Neural progenitor cell (in vitro differentiated cells): ENCODE data around the gene PRSS33. TPM values are rescaled to one million over a fixed set of nuclear protein-coding genes. Genes with fewer than 3 reads are reported as not detected.

Experiments used
- DNase-seq: peaks from one replicate; pipeline ENCODE4 v3.0.0-alpha.2; 2016; ENCODE audit warnings: low spot score
- H2AFZ ChIP-seq: fragments of 200-600 bp; sonication (generic); replicated peaks from 2 replicates; pipeline ENCODE4 v1.6.1; 2016; ENCODE audit warnings: antibody characterized with exemption
- H3F3A ChIP-seq: fragments of 200-600 bp; sonication (generic); 2 replicates; pipeline ENCODE4 v1.6.1; 2016; ENCODE audit warnings: antibody characterized with exemption, low read depth
- H3K27ac ChIP-seq: fragments of 200-600 bp; sonication (generic); 2 replicates; pipeline ENCODE4 v1.5.1; 2016; ENCODE audit warnings: mild to moderate bottlenecking
- H3K27me3 ChIP-seq: fragments of 200-600 bp; sonication (generic); 2 replicates; pipeline ENCODE4 v1.6.1; 2016; ENCODE audit warnings: mild to moderate bottlenecking, moderate library complexity
- H3K36me3 ChIP-seq: fragments of 200-600 bp; sonication (generic); 2 replicates; pipeline ENCODE4 v1.5.1; 2016
- H3K4me1 ChIP-seq: fragments of 200-600 bp; sonication (generic); 2 replicates; pipeline ENCODE4 v1.6.1; 2016; ENCODE audit warnings: mixed run types
- H3K4me2 ChIP-seq: fragments of 200-600 bp; sonication (generic); 2 replicates; pipeline ENCODE4 v1.6.1; 2016
- H3K4me3 ChIP-seq: fragments of 200-600 bp; sonication (generic); 2 replicates; pipeline ENCODE4 v1.5.1; 2016
- H3K79me2 ChIP-seq: fragments of 200-600 bp; sonication (generic); 2 replicates; pipeline ENCODE4 v1.6.1; 2016; ENCODE audit warnings: low read depth
- H3K9ac ChIP-seq: fragments of 200-600 bp; sonication (generic); 2 replicates; pipeline ENCODE4 v1.6.1; 2016
- H3K9me3 ChIP-seq: fragments of 200-600 bp; sonication (generic); 2 replicates; pipeline ENCODE4 v1.5.1; 2016; ENCODE audit warnings: low read depth
- H4K20me1 ChIP-seq: fragments of 200-600 bp; sonication (generic); 2 replicates; pipeline ENCODE4 v1.6.1; 2016; ENCODE audit warnings: low read depth
- H3K27ac Mint-ChIP-seq: 3 replicates; pipeline ENCODE4 v1.8.0; 2021; ENCODE audit warnings: mixed read lengths
- H3K27me3 Mint-ChIP-seq: 2 replicates; pipeline ENCODE4 v1.8.0; 2022; ENCODE audit warnings: low read depth, mild to moderate bottlenecking, inconsistent platforms, moderate library complexity, mixed read lengths; ENCODE audit not compliant: insufficient read depth
- H3K36me3 Mint-ChIP-seq: 3 replicates; pipeline ENCODE4 v1.8.0; 2021; ENCODE audit warnings: mixed read lengths
- H3K4me1 Mint-ChIP-seq: 3 replicates; pipeline ENCODE4 v1.8.0; 2021; ENCODE audit warnings: mixed read lengths
- H3K4me3 Mint-ChIP-seq: 3 replicates; pipeline ENCODE4 v1.8.0; 2021; ENCODE audit warnings: mild to moderate bottlenecking, moderate library complexity, mixed read lengths
- H3K9me3 Mint-ChIP-seq: 3 replicates; pipeline ENCODE4 v1.8.0; 2020; ENCODE audit warnings: mixed read lengths
- EZH2 ChIP-seq: fragments of 200-600 bp; sonication (generic); IDR thresholded peaks from 2 replicates; pipeline ENCODE4 v1.6.1; 2017; ENCODE audit warnings: antibody characterized with exemption, mild to moderate bottlenecking, moderate library complexity
- EZH2phosphoT487 ChIP-seq: fragments of 200-600 bp; sonication (generic); IDR thresholded peaks from 2 replicates; pipeline ENCODE4 v1.6.1; 2017; ENCODE audit warnings: antibody characterized with exemption
- total RNA-seq: library from RNA; depleted of rRNA; stranded (reverse); fragments of >200 nt; gene quantifications from 2 replicates; pipeline ENCODE4 v1.2.3, GENCODE V29; 2015; ENCODE audit warnings: low replicate concordance
- TF ChIP-seq, protein P1 (sequence below): fragments of 200-600 bp; sonication (generic); IDR thresholded peaks from 2 replicates; pipeline ENCODE4 v1.5.1; 2017; ENCODE audit warnings: antibody characterized with exemption, mild to moderate bottlenecking

Gene PRSS33
- total RNA-seq, 1 donor from 2014 or later = 0.73 TPM

DNA sequence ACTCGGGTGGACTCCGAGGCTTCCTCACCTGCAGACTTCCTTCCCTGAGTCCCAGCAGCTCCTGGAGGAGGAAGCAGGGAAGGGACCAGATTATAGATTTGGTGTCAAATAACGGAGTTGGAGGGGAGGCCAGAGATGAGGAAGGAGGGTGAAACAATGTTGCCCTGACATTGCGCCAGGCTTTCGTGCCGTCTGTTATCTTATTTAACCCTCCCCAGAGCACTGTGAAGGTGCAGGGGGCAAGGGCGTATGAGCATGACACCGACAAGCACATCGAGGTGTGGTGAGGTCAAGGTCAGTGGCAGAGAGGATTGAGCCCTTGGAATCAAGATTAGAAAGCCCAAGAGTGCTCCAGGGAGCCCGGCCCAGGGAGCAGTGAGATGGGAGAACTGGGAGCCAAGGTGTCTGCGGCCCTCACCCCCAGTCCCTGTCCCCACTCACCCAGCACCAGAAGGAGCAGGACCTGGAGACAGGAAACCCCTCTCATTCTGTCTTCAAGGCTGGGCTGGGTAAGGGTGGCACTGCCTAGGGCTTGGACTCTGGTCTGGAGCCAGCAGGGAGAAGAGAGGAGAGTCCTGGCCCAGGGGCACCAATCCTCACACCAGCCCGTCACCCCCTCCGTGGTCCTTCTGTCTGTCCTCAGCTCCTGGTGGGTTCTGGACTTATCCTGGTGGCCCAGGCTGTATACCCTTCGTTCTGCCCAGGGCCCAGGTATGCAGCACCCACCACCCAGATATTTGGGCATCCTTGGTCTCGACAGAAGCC lies 1.1 kb downstream of the PRSS33 start:
- Histone ChIP-seq H4K20me1 (no peaks in the 10 kb centered on the region), H3K4me2 (no peak overlapping the region), H3K9ac (no peak overlapping the region), H3K4me3 (no peak overlapping the region), H3K27me3 (peaks cover 5% of the 10 kb centered on the region), H3K27ac (no peak overlapping the region), H3K4me1 (peaks cover 14% of the 10 kb centered on the region), H3K79me2 (no peaks in the 10 kb centered on the region), H3K36me3 (no peaks in the 10 kb centered on the region), H3K9me3 (no peaks in the 10 kb centered on the region), H3F3A (peaks cover 7% of the 10 kb centered on the region), H2AFZ (no peak overlapping the region)
- H3K36me3 Mint-ChIP-seq = no peaks in the 10 kb centered on the region
- peaks cover 20% of the 10 kb centered on the region for H3K4me1 Mint-ChIP-seq
- TF ChIP-seq EZH2 = no peak
- no peak for TF ChIP-seq EZH2phosphoT487
- TF ChIP-seq, protein P1, sequence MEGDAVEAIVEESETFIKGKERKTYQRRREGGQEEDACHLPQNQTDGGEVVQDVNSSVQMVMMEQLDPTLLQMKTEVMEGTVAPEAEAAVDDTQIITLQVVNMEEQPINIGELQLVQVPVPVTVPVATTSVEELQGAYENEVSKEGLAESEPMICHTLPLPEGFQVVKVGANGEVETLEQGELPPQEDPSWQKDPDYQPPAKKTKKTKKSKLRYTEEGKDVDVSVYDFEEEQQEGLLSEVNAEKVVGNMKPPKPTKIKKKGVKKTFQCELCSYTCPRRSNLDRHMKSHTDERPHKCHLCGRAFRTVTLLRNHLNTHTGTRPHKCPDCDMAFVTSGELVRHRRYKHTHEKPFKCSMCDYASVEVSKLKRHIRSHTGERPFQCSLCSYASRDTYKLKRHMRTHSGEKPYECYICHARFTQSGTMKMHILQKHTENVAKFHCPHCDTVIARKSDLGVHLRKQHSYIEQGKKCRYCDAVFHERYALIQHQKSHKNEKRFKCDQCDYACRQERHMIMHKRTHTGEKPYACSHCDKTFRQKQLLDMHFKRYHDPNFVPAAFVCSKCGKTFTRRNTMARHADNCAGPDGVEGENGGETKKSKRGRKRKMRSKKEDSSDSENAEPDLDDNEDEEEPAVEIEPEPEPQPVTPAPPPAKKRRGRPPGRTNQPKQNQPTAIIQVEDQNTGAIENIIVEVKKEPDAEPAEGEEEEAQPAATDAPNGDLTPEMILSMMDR = no peak
- peak overlapping the region; percentile 29 for H3K27ac Mint-ChIP-seq
- no peaks in the 10 kb centered on the region for H3K9me3 Mint-ChIP-seq
- no peak overlapping the region for H3K4me3 Mint-ChIP-seq
- DNase-seq = no peak
- H3K27me3 Mint-ChIP-seq = no peaks in the 10 kb centered on the region

DNA sequence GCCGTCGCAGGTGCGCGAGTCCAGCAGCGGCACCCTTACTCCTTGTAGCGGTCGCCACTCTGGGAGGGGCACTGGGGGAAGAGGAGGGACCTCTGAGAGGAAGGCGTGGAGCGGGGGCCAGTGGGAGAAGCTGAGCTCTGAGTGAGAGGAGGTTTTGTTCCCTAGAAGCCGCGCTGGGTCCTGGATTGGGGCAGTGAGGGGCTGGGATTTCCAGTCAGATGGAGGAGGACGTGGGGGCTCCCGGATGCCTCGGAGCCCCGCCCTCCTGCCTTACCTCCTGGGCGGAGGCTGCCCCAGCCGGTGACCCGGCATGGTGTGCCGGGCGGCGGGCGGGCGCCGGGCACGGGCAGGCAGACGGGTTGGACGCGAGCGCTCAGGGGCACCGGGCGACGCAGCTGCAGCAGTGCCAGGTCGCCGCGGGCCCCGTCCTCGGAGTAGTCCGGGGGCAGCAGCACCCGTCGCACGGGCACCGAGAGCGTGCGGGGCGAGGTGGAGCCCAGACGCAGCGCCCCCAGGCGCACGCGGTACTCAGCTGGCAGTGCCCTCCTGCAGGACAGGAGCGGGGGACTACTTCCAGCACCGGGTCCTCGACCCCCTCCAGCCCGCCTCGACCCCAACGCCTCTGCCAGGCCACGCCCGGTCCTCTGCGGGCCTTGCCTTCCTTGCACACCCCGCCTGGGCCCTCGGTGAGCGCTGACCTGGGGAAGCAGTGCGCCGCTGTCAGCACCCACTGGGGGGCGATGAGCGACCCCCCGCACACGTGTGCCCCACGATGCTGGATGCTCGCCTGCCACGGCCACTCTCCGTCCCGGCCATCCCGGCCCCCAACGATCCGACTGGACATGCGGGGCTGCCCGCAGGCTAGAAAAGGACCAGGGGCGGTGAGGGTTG lies 2.0 kb downstream of the PRSS33 start:
- H3K36me3 Mint-ChIP-seq = no peaks in the 10 kb centered on the region
- no peak overlapping the region for H3K27ac Mint-ChIP-seq
- DNase-seq = no peak
- no peaks in the 10 kb centered on the region for H3K36me3 ChIP-seq
- no peak overlapping the region for H3K4me3 Mint-ChIP-seq
- H3K9ac ChIP-seq = no peak overlapping the region
- no peak overlapping the region for H3K4me2 ChIP-seq
- H3K4me1 Mint-ChIP-seq = peaks cover 19% of the 10 kb centered on the region
- no peaks in the 10 kb centered on the region for H3K27me3 ChIP-seq
- H3F3A ChIP-seq = peaks cover 11% of the 10 kb centered on the region
- H3K79me2 ChIP-seq = no peaks in the 10 kb centered on the region
- no peaks in the 10 kb centered on the region for H3K27me3 Mint-ChIP-seq
- no peaks in the 10 kb centered on the region for H3K9me3 ChIP-seq
- H3K4me1 ChIP-seq = peaks cover 15% of the 10 kb centered on the region
- no peak overlapping the region for H2AFZ ChIP-seq
- H3K4me3 ChIP-seq = no peak overlapping the region
- no peak overlapping the region for H3K27ac ChIP-seq
- no peaks in the 10 kb centered on the region for H4K20me1 ChIP-seq
- TF ChIP-seq EZH2phosphoT487 (no peak), EZH2 (no peak)
- TF ChIP-seq, protein P1 = peak; percentile 13
- no peaks in the 10 kb centered on the region for H3K9me3 Mint-ChIP-seq

GRCh38 chr16:2784358-2785100 lies 2.8 kb downstream of the PRSS33 start:
- no peak overlapping the region for H3K4me3 Mint-ChIP-seq
- no peak overlapping the region for H3K4me2 ChIP-seq
- H3K4me1 Mint-ChIP-seq = peaks cover 16% of the 10 kb centered on the region
- no peaks in the 10 kb centered on the region for H4K20me1 ChIP-seq
- peaks cover 14% of the 10 kb centered on the region for H3F3A ChIP-seq
- H2AFZ ChIP-seq = no peak overlapping the region
- no peaks in the 10 kb centered on the region for H3K27me3 Mint-ChIP-seq
- TF ChIP-seq EZH2 = no peak
- TF ChIP-seq, protein P1 = no peak
- TF ChIP-seq EZH2phosphoT487 = no peak
- DNase-seq = no peak
- H3K27ac Mint-ChIP-seq = peak overlapping the region; percentile 53
- H3K9me3 ChIP-seq = no peaks in the 10 kb centered on the region
- H3K4me3 ChIP-seq = no peak overlapping the region
- no peaks in the 10 kb centered on the region for H3K36me3 Mint-ChIP-seq
- no peak overlapping the region for H3K9ac ChIP-seq
- H3K4me1 ChIP-seq = peaks cover 18% of the 10 kb centered on the region
- H3K27me3 ChIP-seq = no peaks in the 10 kb centered on the region
- no peaks in the 10 kb centered on the region for H3K79me2 ChIP-seq
- H3K9me3 Mint-ChIP-seq = no peaks in the 10 kb centered on the region
- no peak overlapping the region for H3K27ac ChIP-seq
- no peaks in the 10 kb centered on the region for H3K36me3 ChIP-seq
